ENCODE results near the gene NFATC4. TPM values are rescaled to one million over a fixed set of nuclear protein-coding genes. Genes with fewer than 3 reads are reported as not detected.

Gene NFATC4
- total and polyA plus RNA-seq, 10 of the 15 experiments (the other 5 are each of a cell fraction or from before 2014, with no cell fraction given): 0.97 to 14.3 (median 4.9) TPM

GRCh38 chr14:24367514-24368211 is at the start of gene NFATC4 (continued):
- TF ChIP-seq PBX3 (IDR thresholded peaks at IDR 0.05; ENCODE audit: insufficient replicate concordance, low read depth, low read length) (peak; percentile 91), ZSCAN29 (IDR thresholded peaks at IDR 0.05) (no peak), CREM (IDR thresholded peaks at IDR 0.05; ENCODE audit: low read depth) (0 out of 2 replicates have a peak, but pooled peaks have one; percentile 9), MEF2B (IDR thresholded peaks at IDR 0.05; ENCODE audit: partially characterized antibody, poor library complexity, severe bottlenecking) (no peak), SP1 (IDR thresholded peaks at IDR 0.05; ENCODE audit: low read depth, low read length) (peak; percentile 27), HDAC2 (IDR thresholded peaks at IDR 0.05) (no peak), LARP7 (IDR thresholded peaks at IDR 0.05) (peak; percentile 56), EED (IDR thresholded peaks at IDR 0.05; ENCODE audit: low read depth) (no peak), IKZF1 (conservative IDR thresholded peaks at IDR 0.05) (peak; percentile 1; the same call in 1 of the 2 replicates), SUPT20H (IDR thresholded peaks at IDR 0.05; ENCODE audit: borderline replicate concordance, control insufficient read depth, low read depth, low read length) (no peak)

- H3K9ac ChIP-seq (ENCODE audit: control insufficient read depth, insufficient read depth, low read length): no peak overlapping the region
- H3K4me3 ChIP-seq: no peak overlapping the region
- 51% methylated on average over 14 of the region's 14 CpGs for WGBS (ENCODE audit: insufficient coverage, insufficient replicate concordance, low lambda C conversion rate, missing lambda C conversion rate)
- BruUV-seq (replicated peaks): no TSS peak
- CTCF ChIA-PET: interaction anchor here (1.7 to 3.3 kb wide), 3 partner anchors 12 to 115 kb away, joined by 5 to 19 read pairs (median 8); partner anchors contain the start of gene CIDEB
- H3K36me3 ChIP-seq (ENCODE audit: control insufficient read depth in 2 of 2, insufficient read depth in 2 of 2, low read length in 1 of 2): no peaks in the 10 kb centered on the region
- in situ Hi-C loops (cut with MboI) (no loop called here), intact Hi-C loops (cut with micrococcal nuclease; ENCODE audit: unreplicated experiment) (no loop called here)
- H3K4me2 ChIP-seq (ENCODE audit: control insufficient read depth, insufficient read depth): no peak overlapping the region
- H3K79me2 ChIP-seq (ENCODE audit: control insufficient read depth, insufficient read depth, low read length): no peaks in the 10 kb centered on the region
- POLR2A ChIA-PET: interaction anchor here (0.5 to 0.7 kb wide), 2 partner anchors 176 to 727 kb away, joined by 3 read pairs; no protein-coding TSS in a partner anchor
- H3K27me3 ChIP-seq (replicated peaks in 1 of 2; ENCODE audit: control insufficient read depth in 2 of 2, insufficient read depth in 2 of 2, low read length in 1 of 2): no peaks in the 10 kb centered on the region
- H4K20me1 ChIP-seq (ENCODE audit: control insufficient read depth, insufficient read depth): no peaks in the 10 kb centered on the region; the same call in 1 of the 2 replicates
- H3K27ac ChIP-seq (ENCODE audit: control insufficient read depth, insufficient read depth): no peak overlapping the region
- DNase-seq (ENCODE audit: low read depth, low spot score) (no peak), ATAC-seq (no peak), FAIRE-seq (no peak)
- H3K4me1 ChIP-seq (ENCODE audit: control insufficient read depth, insufficient read depth, low read length): no peaks in the 10 kb centered on the region
- SMC1A ChIA-PET (ENCODE audit: uncharacterized antibody, unreplicated experiment): interaction anchor here (0.7 to 1.1 kb wide), 4 partner anchors 14 to 114 kb away, joined by 3 to 5 read pairs (median 3); partner anchors contain the start of gene CIDEB
- RAD21 ChIA-PET (ENCODE audit: unreplicated experiment): no interaction called here
- H3K9me3 ChIP-seq (replicated peaks; ENCODE audit: control insufficient read depth, insufficient read depth, low read length): no peaks in the 10 kb centered on the region
- H2AFZ ChIP-seq (ENCODE audit: control insufficient read depth, low read depth, low read length): no peak overlapping the region
- TF ChIP-seq SKIL (IDR thresholded peaks at IDR 0.05; ENCODE audit: low read depth, poor library complexity, severe bottlenecking) (no peak), ZNF24 (IDR thresholded peaks at IDR 0.05) (no peak), SMAD1 (IDR thresholded peaks at IDR 0.05; ENCODE audit: low read depth, partially characterized antibody) (no peak), NR2C1 (IDR thresholded peaks at IDR 0.05) (no peak), CREB1 (IDR thresholded peaks at IDR 0.05; ENCODE audit: low read depth) (no peak), ZNF274 (IDR thresholded peaks at IDR 0.05; ENCODE audit: insufficient read depth, insufficient read length) (no peak), PKNOX1 (IDR thresholded peaks at IDR 0.05) (no peak), MAX (IDR thresholded peaks at IDR 0.05; ENCODE audit: low read depth, low read length) (no peak)
These were observed 46.6 kb upstream of the NFATC4 start for GRCh38 chr14:24321212-24321975.
